Measurements from ENCODE around the gene GJD4.

The GJD4 gene

GRCh38 chr10:35632027-35632426 is 26.9 kb downstream of the GJD4 start:
- DNase-seq = no peak

GRCh38 chr10:35633006-35633980 is 28.2 kb downstream of the GJD4 start:
- DNase-seq = peak; percentile 12

GRCh38 chr10:35635576-35635975 is 30.4 kb downstream of the GJD4 start:
- DNase-seq = peak; percentile 39

GRCh38 chr10:35636956-35637355 is 31.8 kb downstream of the GJD4 start:
- no peak for DNase-seq

- DNase-seq = no peak
Measured at GRCh38 chr10:35637462-35637861, 32.3 kb downstream of the GJD4 start.

- no peak for DNase-seq
Measured at GRCh38 chr10:35638101-35638500, 33.0 kb downstream of the GJD4 start.

- no peak for DNase-seq
Measured at GRCh38 chr10:35639021-35639727, 34.0 kb downstream of the GJD4 start.

- no peak for DNase-seq
Measured at GRCh38 chr10:35639728-35640401, 34.7 kb downstream of the GJD4 start.

GRCh38 chr10:35640474-35640873 is 35.3 kb downstream of the GJD4 start:
- DNase-seq = peak; percentile 10

GRCh38 chr10:35640951-35641675 is 36.0 kb downstream of the GJD4 start:
- DNase-seq = peak; percentile 34

GRCh38 chr10:35641676-35642034 is 36.5 kb downstream of the GJD4 start:
- no peak for DNase-seq

- peak; percentile 73 for DNase-seq
Measured at GRCh38 chr10:35642035-35642792, 37.1 kb downstream of the GJD4 start, which contains the start of gene FZD8. FZD8 (minus strand) TSS chr10:35642296; CDS start chr10:35641429, 867 bp downstream.

GRCh38 chr10:35642793-35643114 is 37.6 kb downstream of the GJD4 start:
- no peak for DNase-seq

GRCh38 chr10:35643151-35644049 is 38.3 kb downstream of the GJD4 start:
- DNase-seq = no peak

GRCh38 chr10:35644050-35644950 is 39.2 kb downstream of the GJD4 start:
- DNase-seq = no peak

- no peak for DNase-seq
Measured at GRCh38 chr10:35650894-35651293, 45.8 kb downstream of the GJD4 start.

- DNase-seq = no peak
Measured at GRCh38 chr10:35652824-35653223, 47.7 kb downstream of the GJD4 start.

GRCh38 chr10:35657621-35658020 is 52.5 kb downstream of the GJD4 start:
- no peak for DNase-seq
